Osteocyte (in vitro differentiated cells): Measurements from ENCODE around the gene NR1H2. TPM values are rescaled to one million over a fixed set of nuclear protein-coding genes. Genes with fewer than 3 reads are reported as not detected.
A peak's percentile ranks its signal among the peaks of the same experiment; 100 is the strongest.
"Not testable (repeated sequence)": the region's sequence is repeated elsewhere in the genome, so short reads cannot be mapped to it uniquely, and the experiment has no call there.

ENCODE experiments used
- DNase-seq: peaks from one replicate; pipeline ENCODE4 v3.0.0; 2021; ENCODE audit warnings: mixed read lengths; ENCODE audit not compliant: unreplicated experiment; ENCODE audit errors: extremely low spot score
- H3K27ac Mint-ChIP-seq: one replicate; pipeline ENCODE4 v1.8.0; 2021; ENCODE audit warnings: mild to moderate bottlenecking, mixed read lengths; ENCODE audit not compliant: unreplicated experiment
- H3K27me3 Mint-ChIP-seq: one replicate; pipeline ENCODE4 v1.8.0; 2021; ENCODE audit warnings: mixed read lengths; ENCODE audit not compliant: unreplicated experiment
- H3K36me3 Mint-ChIP-seq: one replicate; pipeline ENCODE4 v1.8.0; 2021; ENCODE audit warnings: mixed read lengths; ENCODE audit not compliant: unreplicated experiment
- H3K4me1 Mint-ChIP-seq: one replicate; pipeline ENCODE4 v1.8.0; 2021; ENCODE audit warnings: mixed read lengths; ENCODE audit not compliant: unreplicated experiment
- H3K4me3 Mint-ChIP-seq: one replicate; pipeline ENCODE4 v1.8.0; 2021; ENCODE audit warnings: mild to moderate bottlenecking, moderate library complexity, mixed read lengths; ENCODE audit not compliant: unreplicated experiment
- H3K9me3 Mint-ChIP-seq: one replicate; pipeline ENCODE4 v1.8.0; 2021; ENCODE audit warnings: mixed read lengths; ENCODE audit not compliant: unreplicated experiment
- CTCF ChIP-seq: fragments of 200-600 bp; sonication (generic); IDR thresholded peaks from 2 replicates; pipeline ENCODE4 v1.5.0; 2021; ENCODE audit warnings: antibody characterized with exemption, mild to moderate bottlenecking, moderate library complexity
- total RNA-seq: library from RNA; stranded (reverse); gene quantifications from 2 replicates; pipeline ENCODE4 v1.2.1, GENCODE V29; 2021

The NR1H2 gene
- total RNA-seq, 1 donor from 2014 or later = 64.5 TPM

- H3K27me3 Mint-ChIP-seq = peaks cover 53% of the 10 kb centered on the region
- no peak for DNase-seq
- H3K4me1 Mint-ChIP-seq = peaks cover 34% of the 10 kb centered on the region
- no peak overlapping the region for H3K27ac Mint-ChIP-seq
- H3K36me3 Mint-ChIP-seq = peaks cover 7% of the 10 kb centered on the region
- no peak overlapping the region for H3K4me3 Mint-ChIP-seq
- H3K9me3 Mint-ChIP-seq = no peaks in the 10 kb centered on the region
- no peak for TF ChIP-seq CTCF
Measured at GRCh38 chr19:50328873-50329145, 47.4 kb upstream of the NR1H2 start.

- H3K27ac Mint-ChIP-seq = peak within 1 kb of the TSS; percentile 68
- no peaks in the 10 kb centered on the region for H3K9me3 Mint-ChIP-seq
- peak; percentile 96 for DNase-seq
- H3K27me3 Mint-ChIP-seq = peaks cover 53% of the 10 kb centered on the region
- TF ChIP-seq CTCF = no peak
- H3K4me3 Mint-ChIP-seq = peak within 1 kb of the TSS; percentile 73
- peaks cover 7% of the 10 kb centered on the region for H3K36me3 Mint-ChIP-seq
- peaks cover 35% of the 10 kb centered on the region for H3K4me1 Mint-ChIP-seq
Measured at GRCh38 chr19:50329146-50329925, 46.9 kb upstream of the NR1H2 start, which contains the start of gene KCNC3. Gene KCNC3, minus strand, starts transcription at chr19:50329377. Its CDS starts 295 bp downstream, at chr19:50329082.

GRCh38 chr19:50329926-50330294 lies 46.3 kb upstream of the NR1H2 start:
- peak overlapping the region; percentile 73 for H3K4me3 Mint-ChIP-seq
- H3K9me3 Mint-ChIP-seq = not testable (repeated sequence)

DNA sequence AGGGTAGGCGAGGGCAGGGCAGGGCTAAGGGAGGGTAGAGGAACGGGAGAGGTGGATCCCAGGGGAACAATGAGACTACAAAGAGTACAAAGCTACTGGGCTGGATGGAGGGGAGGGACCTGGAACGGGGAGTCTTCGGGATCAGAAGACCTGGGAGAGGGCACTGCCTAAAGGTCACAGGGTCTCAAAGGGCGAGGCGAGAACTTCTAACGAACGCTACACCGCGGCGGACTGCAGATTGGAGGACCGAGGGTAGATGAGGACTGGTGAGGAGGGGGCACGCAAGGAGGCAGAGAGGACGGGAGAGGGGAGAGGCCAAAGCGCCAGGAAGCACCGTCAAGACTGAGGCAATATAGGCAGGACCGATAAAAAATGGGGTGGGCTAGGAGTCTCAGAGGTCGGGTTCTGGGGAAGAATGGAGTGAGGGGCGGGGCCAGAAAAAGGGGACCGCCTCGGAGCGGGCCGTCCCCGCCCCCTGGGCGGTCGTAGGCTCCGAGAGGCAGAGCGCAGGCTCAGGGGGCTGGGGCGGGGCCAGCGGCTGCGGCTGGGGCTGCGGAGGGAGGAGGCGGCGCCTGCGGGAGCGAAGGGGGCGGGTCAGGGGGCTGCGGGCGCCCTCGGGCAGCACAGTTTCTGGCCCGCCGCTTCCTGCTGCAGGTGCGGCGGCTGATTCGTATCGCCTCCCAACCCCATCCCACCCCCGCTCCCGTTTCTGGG lies 45.7 kb upstream of the NR1H2 start:
- H3K36me3 Mint-ChIP-seq = peaks cover 7% of the 10 kb centered on the region
- H3K27me3 Mint-ChIP-seq = peaks cover 53% of the 10 kb centered on the region
- H3K27ac Mint-ChIP-seq = no peak overlapping the region
- peaks cover 35% of the 10 kb centered on the region for H3K4me1 Mint-ChIP-seq
- peak overlapping the region; percentile 29 for H3K4me3 Mint-ChIP-seq
- no peak for TF ChIP-seq CTCF
- DNase-seq = no peak
- H3K9me3 Mint-ChIP-seq = peaks cover 4% of the 10 kb centered on the region

More at GRCh38 chr19:50329926-50330294, 46.3 kb upstream of the NR1H2 start:
- Mint-ChIP-seq H3K27me3 (peaks cover 53% of the 10 kb centered on the region), H3K27ac (peak overlapping the region; percentile 68), H3K4me1 (peaks cover 35% of the 10 kb centered on the region)
- not testable (repeated sequence) for DNase-seq, H3K36me3 Mint-ChIP-seq

DNA sequence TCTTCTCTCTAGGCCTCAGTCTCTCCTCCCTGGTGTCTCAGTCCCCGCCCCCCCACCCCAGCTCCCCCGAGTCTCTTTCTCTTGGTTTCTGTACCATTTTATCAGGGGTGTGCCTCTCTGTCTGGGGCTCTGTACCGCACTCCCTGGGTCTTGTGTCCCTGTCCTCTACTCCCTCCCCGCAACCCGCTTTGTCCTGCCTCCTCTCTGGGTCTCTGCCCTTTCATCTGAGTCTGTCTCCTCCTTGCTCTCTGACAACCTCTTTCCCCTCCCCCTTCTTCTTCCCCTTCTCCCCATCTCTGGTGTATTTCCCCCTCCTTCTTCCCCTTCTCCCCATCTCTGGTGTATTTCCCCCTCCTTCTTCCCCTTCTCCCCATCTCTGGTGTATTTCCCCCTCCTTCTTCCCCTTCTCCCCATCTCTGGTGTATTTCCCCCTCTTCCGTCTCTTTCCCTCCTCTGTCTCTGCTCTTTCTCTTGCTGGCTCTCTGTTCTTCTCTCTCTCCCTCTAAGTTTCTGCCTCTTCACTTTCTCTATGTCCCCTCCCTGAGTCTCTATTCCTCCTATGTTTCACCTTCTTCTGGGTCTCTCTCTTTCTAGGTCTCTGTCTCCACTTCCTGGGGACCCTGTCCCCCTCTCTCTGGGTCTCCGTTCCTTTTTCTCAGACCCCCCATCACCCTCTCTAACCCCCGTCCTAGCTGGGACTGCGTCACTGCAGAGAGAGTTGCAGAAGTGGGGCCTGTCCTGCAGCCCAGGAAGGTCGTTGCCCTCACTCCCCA lies 44.9 kb upstream of the NR1H2 start:
- Mint-ChIP-seq H3K4me1 (peaks cover 33% of the 10 kb centered on the region), H3K36me3 (peaks cover 7% of the 10 kb centered on the region), H3K27me3 (peaks cover 50% of the 10 kb centered on the region), H3K9me3 (peaks cover 8% of the 10 kb centered on the region), H3K4me3 (peak overlapping the region; percentile 36), H3K27ac (no peak overlapping the region)
- no peak for DNase-seq
- TF ChIP-seq CTCF = no peak
